ENCODE results near the gene MTRF1. TPM values are rescaled to one million over a fixed set of nuclear protein-coding genes. Genes with fewer than 3 reads are reported as not detected.

MTRF1 gene
- total RNA-seq, 2 experiments from 2014 or later: 22.6 to 23.4 TPM

DNA sequence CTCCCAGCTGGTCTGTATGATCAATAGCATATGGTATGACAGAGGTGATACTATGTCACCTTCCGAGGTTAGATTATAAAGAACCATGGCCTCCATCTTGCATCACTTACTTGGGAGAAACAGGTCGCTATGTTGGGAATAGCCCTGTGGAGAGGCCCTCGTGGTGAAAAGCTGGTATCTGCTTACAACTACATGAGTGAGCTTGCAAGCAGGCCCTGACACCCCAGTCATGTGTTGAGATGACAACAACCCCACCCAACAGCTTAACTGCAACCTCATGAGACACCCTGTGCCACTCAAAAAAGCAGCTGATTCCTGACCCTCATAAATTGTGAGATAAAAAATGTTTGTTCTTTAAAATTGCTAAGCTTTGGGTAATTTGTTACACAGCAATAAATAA is 18.8 kb downstream of the MTRF1 start:
- Mint-ChIP-seq H3K27ac (no peak overlapping the region), H3K4me1 (ENCODE audit: low read depth) (peaks cover 3% of the 10 kb centered on the region), H3K27me3 (no peaks in the 10 kb centered on the region), H3K9me3 (no peaks in the 10 kb centered on the region), H3K36me3 (ENCODE audit: low read depth) (peaks cover 17% of the 10 kb centered on the region), H3K4me3 (no peak overlapping the region)
- TF ChIP-seq, protein P1, sequence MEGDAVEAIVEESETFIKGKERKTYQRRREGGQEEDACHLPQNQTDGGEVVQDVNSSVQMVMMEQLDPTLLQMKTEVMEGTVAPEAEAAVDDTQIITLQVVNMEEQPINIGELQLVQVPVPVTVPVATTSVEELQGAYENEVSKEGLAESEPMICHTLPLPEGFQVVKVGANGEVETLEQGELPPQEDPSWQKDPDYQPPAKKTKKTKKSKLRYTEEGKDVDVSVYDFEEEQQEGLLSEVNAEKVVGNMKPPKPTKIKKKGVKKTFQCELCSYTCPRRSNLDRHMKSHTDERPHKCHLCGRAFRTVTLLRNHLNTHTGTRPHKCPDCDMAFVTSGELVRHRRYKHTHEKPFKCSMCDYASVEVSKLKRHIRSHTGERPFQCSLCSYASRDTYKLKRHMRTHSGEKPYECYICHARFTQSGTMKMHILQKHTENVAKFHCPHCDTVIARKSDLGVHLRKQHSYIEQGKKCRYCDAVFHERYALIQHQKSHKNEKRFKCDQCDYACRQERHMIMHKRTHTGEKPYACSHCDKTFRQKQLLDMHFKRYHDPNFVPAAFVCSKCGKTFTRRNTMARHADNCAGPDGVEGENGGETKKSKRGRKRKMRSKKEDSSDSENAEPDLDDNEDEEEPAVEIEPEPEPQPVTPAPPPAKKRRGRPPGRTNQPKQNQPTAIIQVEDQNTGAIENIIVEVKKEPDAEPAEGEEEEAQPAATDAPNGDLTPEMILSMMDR (IDR thresholded peaks at IDR 0.05): no peak
- POLR2A ChIA-PET: interaction anchor here (1.1 kb wide), 1 partner anchor 19 kb away, joined by 3 read pairs; the partner anchor contains the start of gene MTRF1
- DNase-seq: no peak
- CTCF ChIA-PET: interaction anchor here (2.3 kb wide), 1 partner anchor 22 kb away, joined by 6 read pairs; no protein-coding TSS in a partner anchor
- no peak for ATAC-seq
- intact Hi-C loops (cut with micrococcal nuclease): no loop called here

DNA sequence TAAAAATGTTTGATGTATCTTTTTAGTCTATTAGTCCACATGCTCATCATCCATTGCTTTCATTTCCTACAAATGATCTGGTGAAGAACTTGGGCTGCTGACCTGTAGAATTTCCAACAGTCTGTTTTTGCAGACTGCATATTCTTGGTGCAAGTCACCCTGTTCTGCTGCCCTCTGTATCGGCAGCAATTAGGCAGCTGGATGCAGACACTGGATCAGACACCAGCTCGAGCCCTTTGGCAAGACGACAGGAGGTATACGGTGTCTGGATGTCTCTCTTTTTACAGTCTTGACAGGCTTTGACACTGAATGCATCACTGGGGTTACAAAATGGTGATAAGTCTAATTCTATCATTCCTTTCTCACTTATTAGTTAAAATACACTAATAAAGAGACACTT is 21.8 kb downstream of the MTRF1 start:
- no peaks in the 10 kb centered on the region for H3K9me3 Mint-ChIP-seq
- peaks cover 3% of the 10 kb centered on the region for H3K4me1 Mint-ChIP-seq (ENCODE audit: low read depth)

DNA sequence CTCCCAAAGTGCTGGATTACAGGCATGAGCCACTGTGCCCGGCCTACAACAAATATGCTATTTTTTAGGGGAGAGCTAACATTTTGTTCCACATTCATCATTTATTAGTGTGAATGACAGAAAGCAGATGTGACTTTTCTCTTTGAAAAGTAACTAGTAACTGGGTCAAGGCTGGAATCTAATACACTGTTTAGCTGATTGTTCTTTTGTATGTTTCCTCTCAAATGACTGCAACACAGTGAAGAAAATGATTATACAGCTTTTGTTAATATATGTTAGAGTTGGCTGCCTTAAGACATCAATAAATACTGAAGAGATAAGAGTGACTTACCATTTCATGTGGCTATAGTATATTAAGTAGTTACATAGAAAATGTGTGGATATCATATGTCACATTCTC is 27.0 kb downstream of the MTRF1 start:
- Mint-ChIP-seq H3K27ac (no peak overlapping the region), H3K27me3 (no peaks in the 10 kb centered on the region), H3K9me3 (no peaks in the 10 kb centered on the region), H3K36me3 (ENCODE audit: low read depth) (peaks cover 34% of the 10 kb centered on the region), H3K4me3 (no peak overlapping the region), H3K4me1 (ENCODE audit: low read depth) (peaks cover 7% of the 10 kb centered on the region)
- DNase-seq (no peak), ATAC-seq (no peak)
- TF ChIP-seq, protein P1 (IDR thresholded peaks at IDR 0.05): no peak
- POLR2A ChIA-PET: no interaction called here
- CTCF ChIA-PET: interaction anchor here (1.0 to 1.3 kb wide), 2 partner anchors 9 to 97 kb away, joined by 3 to 5 read pairs; no protein-coding TSS in a partner anchor
- intact Hi-C loops (cut with micrococcal nuclease): no loop called here

More for the DNA sequence above, 21.8 kb downstream of the MTRF1 start:
- ATAC-seq (no peak), DNase-seq (no peak)
- TF ChIP-seq, protein P1 (IDR thresholded peaks at IDR 0.05): no peak
- Mint-ChIP-seq H3K36me3 (ENCODE audit: low read depth) (peaks cover 23% of the 10 kb centered on the region), H3K27me3 (no peaks in the 10 kb centered on the region), H3K4me3 (no peak overlapping the region), H3K27ac (no peak overlapping the region)
- intact Hi-C loops (cut with micrococcal nuclease): no loop called here
- ChIA-PET POLR2A (no interaction called here), CTCF (interaction anchor here (1.0 kb wide), 1 partner anchor 13 kb away, joined by 3 read pairs; no protein-coding TSS in a partner anchor)

DNA sequence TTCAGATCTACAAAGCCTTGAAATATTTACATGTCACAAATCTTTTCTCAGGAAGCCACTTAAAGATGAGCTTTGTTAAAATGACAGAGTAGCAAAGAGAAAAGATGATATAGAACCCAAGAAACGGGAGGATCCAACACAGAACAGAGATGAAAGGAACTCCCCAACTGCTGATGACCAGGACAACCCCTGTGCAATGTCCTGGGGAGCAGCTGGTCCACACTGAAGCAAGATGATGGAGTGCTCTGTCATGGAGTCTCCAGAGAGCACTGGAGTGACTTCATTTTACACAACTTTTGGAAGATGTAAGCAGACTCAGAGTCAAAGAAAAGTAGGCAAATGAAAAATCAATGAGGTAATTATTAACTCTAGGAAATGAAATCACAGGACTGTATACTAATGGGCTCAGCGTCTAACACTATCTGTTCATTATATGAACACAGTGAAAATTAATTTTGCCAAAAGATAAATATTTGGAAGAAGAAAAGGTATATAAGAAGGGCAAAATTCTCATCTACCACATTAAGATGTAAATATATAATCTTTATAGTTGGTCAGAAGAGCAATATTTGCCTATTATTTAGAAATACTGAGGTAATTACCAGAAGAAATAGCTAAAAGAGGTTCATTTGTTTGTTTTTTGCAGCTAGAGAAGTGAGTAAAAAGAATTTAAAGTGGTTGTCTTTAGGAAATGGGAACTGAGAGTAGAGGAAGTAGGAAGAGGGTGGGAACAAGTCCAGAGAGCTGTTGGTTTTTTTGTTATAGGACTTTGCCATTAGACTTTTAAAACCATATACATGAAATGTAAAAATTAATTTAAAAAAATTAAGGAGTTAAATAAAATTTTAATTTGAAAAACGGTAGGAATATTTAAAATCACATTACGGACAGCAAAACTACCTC is 30.5 kb downstream of the MTRF1 start:
- no peak for ATAC-seq
- Mint-ChIP-seq H3K27ac (no peak overlapping the region), H3K4me3 (no peak overlapping the region), H3K27me3 (no peaks in the 10 kb centered on the region), H3K4me1 (ENCODE audit: low read depth) (peaks cover 7% of the 10 kb centered on the region), H3K9me3 (no peaks in the 10 kb centered on the region), H3K36me3 (ENCODE audit: low read depth) (peaks cover 32% of the 10 kb centered on the region)
- ChIA-PET CTCF (interaction anchor here (1.0 to 1.4 kb wide), 4 partner anchors 10 to 172 kb away, joined by 3 to 6 read pairs (median 4); partner anchors contain the start of gene WBP4), POLR2A (no interaction called here)
- intact Hi-C loops (cut with micrococcal nuclease): no loop called here
- TF ChIP-seq, protein P1 (IDR thresholded peaks at IDR 0.05): no peak
- no peak for DNase-seq

DNA sequence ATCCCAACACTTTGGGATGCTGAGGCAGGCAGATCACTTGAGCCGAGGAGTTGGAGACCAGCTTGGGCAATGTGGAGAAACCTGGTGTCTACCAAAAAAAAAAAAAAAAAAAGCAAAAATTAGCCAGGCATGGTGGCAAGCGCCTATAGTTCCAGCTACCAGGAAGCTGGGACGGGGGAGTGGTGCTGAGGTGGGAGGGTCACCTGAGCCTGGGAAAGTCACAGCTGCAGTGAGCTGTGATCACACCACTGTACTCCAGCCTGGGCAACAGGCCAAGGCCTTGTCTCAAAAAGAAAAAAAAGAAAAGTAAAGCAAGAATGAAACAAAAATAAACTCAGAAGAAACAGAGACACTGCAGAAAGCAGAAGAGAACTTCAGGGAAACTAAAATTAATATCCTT is 31.6 kb downstream of the MTRF1 start:
- no peak for DNase-seq
- no peak for ATAC-seq
- Mint-ChIP-seq H3K27ac (no peak overlapping the region), H3K36me3 (ENCODE audit: low read depth) (peaks cover 32% of the 10 kb centered on the region), H3K4me1 (ENCODE audit: low read depth) (peaks cover 7% of the 10 kb centered on the region), H3K9me3 (no peaks in the 10 kb centered on the region), H3K27me3 (no peaks in the 10 kb centered on the region), H3K4me3 (no peak overlapping the region)
- TF ChIP-seq, protein P1 (IDR thresholded peaks at IDR 0.05): no peak
- ChIA-PET POLR2A (interaction anchor here (1.0 kb wide), 1 partner anchor 28 kb away, joined by 4 read pairs; no protein-coding TSS in a partner anchor), CTCF (interaction anchor here (1.0 to 1.4 kb wide), 3 partner anchors 9 to 171 kb away, joined by 3 to 6 read pairs (median 3); partner anchors contain the start of gene WBP4)
- intact Hi-C loops (cut with micrococcal nuclease): no loop called here

Measured in activated CD8-positive, alpha-beta T cell treated with anti-CD3 and anti-CD28 coated beads for 36 hours (primary cell).